ENCODE measurements around the gene MAGI2. TPM values are rescaled to one million over a fixed set of nuclear protein-coding genes. Genes with fewer than 3 reads are reported as not detected.

The MAGI2 gene
- total RNA-seq, 1 experiment from 2014 or later, result 0.22 TPM

GRCh38 chr7:77980087-77980713, 1473.3 kb downstream of the MAGI2 start:
- Histone ChIP-seq H3K79me2 (ENCODE audit: insufficient read depth, low read length) (no peaks in the 10 kb centered on the region), H4K20me1 (ENCODE audit: insufficient read depth) (no peaks in the 10 kb centered on the region), H3K4me3 (replicated peaks in 1 of 2; ENCODE audit: low read depth in 1 of 2, low read length in 2 of 2) (no peak overlapping the region), H3K27ac (ENCODE audit: low read depth, low read length) (no peak overlapping the region), H3K4me2 (ENCODE audit: low read length) (no peak overlapping the region), H3K4me1 (ENCODE audit: control insufficient read depth in 1 of 2, insufficient read depth in 2 of 2, low read length in 2 of 2) (peaks cover 0 to 15% of the 10 kb centered on the region in 2 experiments; a peak in 2 of 4 replicates), H3K9ac (ENCODE audit: low read length) (no peak overlapping the region), H3K9me3 (ENCODE audit: control insufficient read depth in 1 of 2, insufficient read depth in 1 of 2, low read depth in 1 of 2, low read length in 2 of 2) (no peaks in the 10 kb centered on the region), H2AFZ (ENCODE audit: low read depth, low read length, poor library complexity, severe bottlenecking) (no peak overlapping the region), H3K27me3 (ENCODE audit: insufficient read depth, low read length) (no peaks in the 10 kb centered on the region), H3K36me3 (ENCODE audit: control insufficient read depth in 1 of 2, insufficient read depth in 2 of 2, low read length in 2 of 2) (no peaks in the 10 kb centered on the region), H3K9me2 (ENCODE audit: insufficient read depth) (no peaks in the 10 kb centered on the region)
- POLR2A ChIA-PET, result no interaction called here
- CTCF ChIA-PET, result no interaction called here
- intact Hi-C loops (cut with micrococcal nuclease), result no loop called here
- ATAC-seq (no peak), DNase-seq (ENCODE audit: low read depth, low spot score) (no peak)
- RAD21 ChIA-PET (ENCODE audit: low non-redundant PET in 1 of 2, low total read pairs in 2 of 2, uncharacterized antibody in 2 of 2, unreplicated experiment in 2 of 2), result no interaction called here
- TF ChIP-seq CBX3 (IDR thresholded peaks at IDR 0.05; ENCODE audit: low read depth) (no peak), POLR2AphosphoS5 (IDR thresholded peaks at IDR 0.05; ENCODE audit: low read depth, low read length) (no peak), SRF (IDR thresholded peaks at IDR 0.05; ENCODE audit: low read depth) (no peak), CTCF (IDR thresholded peaks at IDR 0.05 in 2 of 3, conservative IDR thresholded peaks at IDR 0.05 in 1 of 3; ENCODE audit: borderline replicate concordance in 1 of 3, insufficient read depth in 1 of 3, low read depth in 2 of 3, low read length in 2 of 3) (no peak), TCF7L2 (IDR thresholded peaks at IDR 0.05; ENCODE audit: borderline replicate concordance, extremely low read depth, insufficient read depth, insufficient read length) (no peak), POLR2A (IDR thresholded peaks at IDR 0.05; ENCODE audit: borderline replicate concordance, extremely low read depth, insufficient read depth, insufficient read length) (no peak), FOSL1 (IDR thresholded peaks at IDR 0.05; ENCODE audit: low read depth) (no peak)
- no TSS peak for BruUV-seq (replicated peaks)

GRCh38 chr7:77979219-77979618, 1474.2 kb downstream of the MAGI2 start:
- H3K4me2 ChIP-seq (ENCODE audit: low read length), result peak overlapping the region; percentile 36
- RAD21 ChIA-PET (ENCODE audit: low non-redundant PET in 1 of 2, low total read pairs in 2 of 2, uncharacterized antibody in 2 of 2, unreplicated experiment in 2 of 2), result no interaction called here
- no peak overlapping the region for H3K27ac ChIP-seq (ENCODE audit: low read depth, low read length)
- POLR2A ChIA-PET, result no interaction called here
- H3K27me3 ChIP-seq (ENCODE audit: insufficient read depth, low read length), result no peaks in the 10 kb centered on the region
- no peak for DNase-seq (ENCODE audit: low read depth, low spot score)
- H3K36me3 ChIP-seq (ENCODE audit: control insufficient read depth in 1 of 2, insufficient read depth in 2 of 2, low read length in 2 of 2), result no peaks in the 10 kb centered on the region
- no peaks in the 10 kb centered on the region for H3K79me2 ChIP-seq (ENCODE audit: insufficient read depth, low read length)
- no peaks in the 10 kb centered on the region for H3K9me3 ChIP-seq (ENCODE audit: control insufficient read depth in 1 of 2, insufficient read depth in 1 of 2, low read depth in 1 of 2, low read length in 2 of 2)
- no peak overlapping the region for H2AFZ ChIP-seq (ENCODE audit: low read depth, low read length, poor library complexity, severe bottlenecking)
- no peak for ATAC-seq
- TF ChIP-seq SRF (IDR thresholded peaks at IDR 0.05; ENCODE audit: low read depth) (no peak), SP1 (IDR thresholded peaks at IDR 0.05; ENCODE audit: low read depth) (no peak), CEBPB (IDR thresholded peaks at IDR 0.05; ENCODE audit: low read depth) (no peak), RAD21 (IDR thresholded peaks at IDR 0.05; ENCODE audit: low read depth) (no peak), EGR1 (IDR thresholded peaks at IDR 0.05; ENCODE audit: low read depth) (no peak), POLR2A (IDR thresholded peaks at IDR 0.05; ENCODE audit: borderline replicate concordance, extremely low read depth, insufficient read depth, insufficient read length) (no peak)
- TF ChIP-seq, protein P1, sequence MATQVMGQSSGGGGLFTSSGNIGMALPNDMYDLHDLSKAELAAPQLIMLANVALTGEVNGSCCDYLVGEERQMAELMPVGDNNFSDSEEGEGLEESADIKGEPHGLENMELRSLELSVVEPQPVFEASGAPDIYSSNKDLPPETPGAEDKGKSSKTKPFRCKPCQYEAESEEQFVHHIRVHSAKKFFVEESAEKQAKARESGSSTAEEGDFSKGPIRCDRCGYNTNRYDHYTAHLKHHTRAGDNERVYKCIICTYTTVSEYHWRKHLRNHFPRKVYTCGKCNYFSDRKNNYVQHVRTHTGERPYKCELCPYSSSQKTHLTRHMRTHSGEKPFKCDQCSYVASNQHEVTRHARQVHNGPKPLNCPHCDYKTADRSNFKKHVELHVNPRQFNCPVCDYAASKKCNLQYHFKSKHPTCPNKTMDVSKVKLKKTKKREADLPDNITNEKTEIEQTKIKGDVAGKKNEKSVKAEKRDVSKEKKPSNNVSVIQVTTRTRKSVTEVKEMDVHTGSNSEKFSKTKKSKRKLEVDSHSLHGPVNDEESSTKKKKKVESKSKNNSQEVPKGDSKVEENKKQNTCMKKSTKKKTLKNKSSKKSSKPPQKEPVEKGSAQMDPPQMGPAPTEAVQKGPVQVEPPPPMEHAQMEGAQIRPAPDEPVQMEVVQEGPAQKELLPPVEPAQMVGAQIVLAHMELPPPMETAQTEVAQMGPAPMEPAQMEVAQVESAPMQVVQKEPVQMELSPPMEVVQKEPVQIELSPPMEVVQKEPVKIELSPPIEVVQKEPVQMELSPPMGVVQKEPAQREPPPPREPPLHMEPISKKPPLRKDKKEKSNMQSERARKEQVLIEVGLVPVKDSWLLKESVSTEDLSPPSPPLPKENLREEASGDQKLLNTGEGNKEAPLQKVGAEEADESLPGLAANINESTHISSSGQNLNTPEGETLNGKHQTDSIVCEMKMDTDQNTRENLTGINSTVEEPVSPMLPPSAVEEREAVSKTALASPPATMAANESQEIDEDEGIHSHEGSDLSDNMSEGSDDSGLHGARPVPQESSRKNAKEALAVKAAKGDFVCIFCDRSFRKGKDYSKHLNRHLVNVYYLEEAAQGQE (IDR thresholded peaks at IDR 0.05; ENCODE audit: low read depth), result no peak
- intact Hi-C loops (cut with micrococcal nuclease), result no loop called here
- no peaks in the 10 kb centered on the region for H3K9me2 ChIP-seq (ENCODE audit: insufficient read depth)
- BruUV-seq (replicated peaks), result no TSS peak
- CTCF ChIA-PET, result no interaction called here
- no peak overlapping the region for H3K9ac ChIP-seq (ENCODE audit: low read length)
- H4K20me1 ChIP-seq (ENCODE audit: insufficient read depth), result no peaks in the 10 kb centered on the region
- H3K4me1 ChIP-seq (ENCODE audit: control insufficient read depth in 1 of 2, insufficient read depth in 2 of 2, low read length in 2 of 2), result peaks cover 0 to 15% of the 10 kb centered on the region in 2 experiments; a peak in 2 of 4 replicates
- no peak overlapping the region for H3K4me3 ChIP-seq (replicated peaks in 1 of 2; ENCODE audit: low read depth in 1 of 2, low read length in 2 of 2)
